ENCODE results near the gene TREML2. TPM values are rescaled to one million over a fixed set of nuclear protein-coding genes. Genes with fewer than 3 reads are reported as not detected.

Gene TREML2
- total and polyA plus RNA-seq, 4 donors: 0.30 to 0.62 (median 0.38) TPM; not detected in 1

GRCh38 chr6:41162687-41163418 is 38.1 kb downstream of the TREML2 start, which contains the start of gene TREM2:
Gene TREM2, minus strand, starts transcription at chr6:41163116. Its CDS starts 34 bp downstream, at chr6:41163082.
- DNase-seq (no peak), ATAC-seq (ENCODE audit: low FRiP score) (no peak)
- WGBS, 2 donors: 69 to 79% methylated on average over 10 of the region's 10 CpGs
- no peaks in the 10 kb centered on the region for H3K27me3 ChIP-seq (ENCODE audit: control insufficient read depth in 1 of 2, insufficient read depth in 2 of 2, low read length in 1 of 2)
- H3K9me3 ChIP-seq (ENCODE audit: control insufficient read depth, low read length): no peaks in the 10 kb centered on the region
- no peaks in the 10 kb centered on the region for H3K36me3 ChIP-seq (ENCODE audit: control insufficient read depth in 1 of 2, insufficient read depth in 2 of 2, low read length in 1 of 2)
- no peaks in the 10 kb centered on the region for H3K4me1 ChIP-seq (ENCODE audit: control insufficient read depth in 1 of 2, insufficient read depth in 2 of 2, low read length in 2 of 2)
- intact Hi-C loops (cut with DNase I): no loop called here
- no peak within 1 kb of the TSS for H3K4me3 ChIP-seq (ENCODE audit: low read length in 2 of 2)
- H3K27ac ChIP-seq (ENCODE audit: low read depth in 1 of 2, low read length in 2 of 2): no peak within 1 kb of the TSS

GRCh38 chr6:41161851-41162552 is 38.9 kb downstream of the TREML2 start:
- ATAC-seq (ENCODE audit: low FRiP score): no peak
- intact Hi-C loops (cut with DNase I): no loop called here
- no peak overlapping the region for H3K27ac ChIP-seq (ENCODE audit: low read depth in 1 of 2, low read length in 2 of 2)
- H3K9me3 ChIP-seq (ENCODE audit: control insufficient read depth, low read length): no peaks in the 10 kb centered on the region
- no peaks in the 10 kb centered on the region for H3K4me1 ChIP-seq (ENCODE audit: control insufficient read depth in 1 of 2, insufficient read depth in 2 of 2, low read length in 2 of 2)
- no peak for DNase-seq
- H3K27me3 ChIP-seq (ENCODE audit: control insufficient read depth in 1 of 2, insufficient read depth in 2 of 2, low read length in 1 of 2): no peaks in the 10 kb centered on the region
- WGBS, 2 donors: 73 to 79% methylated on average over 13 of the region's 13 CpGs
- H3K36me3 ChIP-seq (ENCODE audit: control insufficient read depth in 1 of 2, insufficient read depth in 2 of 2, low read length in 1 of 2): no peaks in the 10 kb centered on the region
- no peak overlapping the region for H3K4me3 ChIP-seq (ENCODE audit: low read length in 2 of 2)

- DNase-seq (no peak), ATAC-seq (ENCODE audit: low FRiP score) (no peak)
- Histone ChIP-seq H3K4me3 (ENCODE audit: low read length in 2 of 2) (no peak overlapping the region), H3K27ac (ENCODE audit: low read depth in 1 of 2, low read length in 2 of 2) (no peak overlapping the region), H3K36me3 (ENCODE audit: control insufficient read depth in 1 of 2, insufficient read depth in 2 of 2, low read length in 1 of 2) (no peaks in the 10 kb centered on the region), H3K27me3 (ENCODE audit: control insufficient read depth in 1 of 2, insufficient read depth in 2 of 2, low read length in 1 of 2) (no peaks in the 10 kb centered on the region), H3K9me3 (ENCODE audit: control insufficient read depth, low read length) (no peaks in the 10 kb centered on the region), H3K4me1 (ENCODE audit: control insufficient read depth in 1 of 2, insufficient read depth in 2 of 2, low read length in 2 of 2) (no peaks in the 10 kb centered on the region)
- WGBS, 2 donors: 90 to 93% methylated on average over 10 of the region's 10 CpGs
- intact Hi-C loops (cut with DNase I): no loop called here
Measured at GRCh38 chr6:41161380-41161779, 39.6 kb downstream of the TREML2 start.

GRCh38 chr6:41160933-41161332 is 40.0 kb downstream of the TREML2 start:
- ATAC-seq (ENCODE audit: low FRiP score): no peak
- Histone ChIP-seq H3K27ac (ENCODE audit: low read depth in 1 of 2, low read length in 2 of 2) (no peak overlapping the region), H3K4me1 (ENCODE audit: control insufficient read depth in 1 of 2, insufficient read depth in 2 of 2, low read length in 2 of 2) (no peaks in the 10 kb centered on the region), H3K9me3 (ENCODE audit: control insufficient read depth, low read length) (no peaks in the 10 kb centered on the region), H3K27me3 (ENCODE audit: control insufficient read depth in 1 of 2, insufficient read depth in 2 of 2, low read length in 1 of 2) (no peaks in the 10 kb centered on the region), H3K36me3 (ENCODE audit: control insufficient read depth in 1 of 2, insufficient read depth in 2 of 2, low read length in 1 of 2) (no peaks in the 10 kb centered on the region), H3K4me3 (ENCODE audit: low read length in 2 of 2) (no peak overlapping the region)
- WGBS, 2 donors: 78 to 83% methylated on average over 3 of the region's 3 CpGs
- no peak for DNase-seq
- intact Hi-C loops (cut with DNase I): no loop called here

GRCh38 chr6:41159415-41160082 is 41.4 kb downstream of the TREML2 start:
- H3K4me1 ChIP-seq (ENCODE audit: control insufficient read depth in 1 of 2, insufficient read depth in 2 of 2, low read length in 2 of 2): no peaks in the 10 kb centered on the region
- 52 to 59% methylated on average over 12 of the region's 12 CpGs for WGBS, 2 donors
- ATAC-seq (ENCODE audit: low FRiP score) (no peak), DNase-seq (no peak)
- no peak overlapping the region for H3K4me3 ChIP-seq (ENCODE audit: low read length in 2 of 2)
- no peaks in the 10 kb centered on the region for H3K27me3 ChIP-seq (ENCODE audit: control insufficient read depth in 1 of 2, insufficient read depth in 2 of 2, low read length in 1 of 2)
- intact Hi-C loops (cut with DNase I): no loop called here
- no peaks in the 10 kb centered on the region for H3K36me3 ChIP-seq (ENCODE audit: control insufficient read depth in 1 of 2, insufficient read depth in 2 of 2, low read length in 1 of 2)
- H3K9me3 ChIP-seq (ENCODE audit: control insufficient read depth, low read length): no peaks in the 10 kb centered on the region
- no peak overlapping the region for H3K27ac ChIP-seq (ENCODE audit: low read depth in 1 of 2, low read length in 2 of 2)

GRCh38 chr6:41157323-41157722 is 43.6 kb downstream of the TREML2 start:
- intact Hi-C loops (cut with DNase I): no loop called here
- Histone ChIP-seq H3K27me3 (ENCODE audit: control insufficient read depth in 1 of 2, insufficient read depth in 2 of 2, low read length in 1 of 2) (no peaks in the 10 kb centered on the region), H3K27ac (ENCODE audit: low read depth in 1 of 2, low read length in 2 of 2) (no peak overlapping the region), H3K4me1 (ENCODE audit: control insufficient read depth in 1 of 2, insufficient read depth in 2 of 2, low read length in 2 of 2) (no peaks in the 10 kb centered on the region), H3K4me3 (ENCODE audit: low read length in 2 of 2) (no peak overlapping the region), H3K9me3 (ENCODE audit: control insufficient read depth, low read length) (no peaks in the 10 kb centered on the region), H3K36me3 (ENCODE audit: control insufficient read depth in 1 of 2, insufficient read depth in 2 of 2, low read length in 1 of 2) (no peaks in the 10 kb centered on the region)
- DNase-seq: peak in 1 of 2 donors; percentile 65
- ATAC-seq (ENCODE audit: low FRiP score): no peak
- 81 to 88% methylated on average over 5 of the region's 5 CpGs for WGBS, 2 donors

GRCh38 chr6:41156771-41157170 is 44.2 kb downstream of the TREML2 start:
- Histone ChIP-seq H3K9me3 (ENCODE audit: control insufficient read depth, low read length) (no peaks in the 10 kb centered on the region), H3K36me3 (ENCODE audit: control insufficient read depth in 1 of 2, insufficient read depth in 2 of 2, low read length in 1 of 2) (no peaks in the 10 kb centered on the region)
- 94 to 96% methylated on average over 6 of the region's 6 CpGs for WGBS, 2 donors

GRCh38 chr6:41156001-41156400 is 44.9 kb downstream of the TREML2 start:
- Histone ChIP-seq H3K27ac (ENCODE audit: low read depth in 1 of 2, low read length in 2 of 2) (no peak overlapping the region), H3K9me3 (ENCODE audit: control insufficient read depth, low read length) (no peaks in the 10 kb centered on the region), H3K4me1 (ENCODE audit: control insufficient read depth in 1 of 2, insufficient read depth in 2 of 2, low read length in 2 of 2) (no peaks in the 10 kb centered on the region), H3K36me3 (ENCODE audit: control insufficient read depth in 1 of 2, insufficient read depth in 2 of 2, low read length in 1 of 2) (no peaks in the 10 kb centered on the region), H3K27me3 (ENCODE audit: control insufficient read depth in 1 of 2, insufficient read depth in 2 of 2, low read length in 1 of 2) (no peaks in the 10 kb centered on the region), H3K4me3 (ENCODE audit: low read length in 2 of 2) (no peak overlapping the region)
- DNase-seq (no peak), ATAC-seq (ENCODE audit: low FRiP score) (no peak)
- 91 to 93% methylated on average over 4 of the region's 4 CpGs for WGBS, 2 donors
- intact Hi-C loops (cut with DNase I): no loop called here

More at GRCh38 chr6:41156771-41157170, 44.2 kb downstream of the TREML2 start:
- Histone ChIP-seq H3K27ac (ENCODE audit: low read depth in 1 of 2, low read length in 2 of 2) (no peak overlapping the region), H3K4me1 (ENCODE audit: control insufficient read depth in 1 of 2, insufficient read depth in 2 of 2, low read length in 2 of 2) (no peaks in the 10 kb centered on the region), H3K27me3 (ENCODE audit: control insufficient read depth in 1 of 2, insufficient read depth in 2 of 2, low read length in 1 of 2) (no peaks in the 10 kb centered on the region), H3K4me3 (ENCODE audit: low read length in 2 of 2) (no peak overlapping the region)
- DNase-seq: no peak
- no peak for ATAC-seq (ENCODE audit: low FRiP score)
- intact Hi-C loops (cut with DNase I): no loop called here
